ENCODE measurements around the gene SPZ1. TPM values are rescaled to one million over a fixed set of nuclear protein-coding genes. Genes with fewer than 3 reads are reported as not detected.

The SPZ1 gene
- polyA plus RNA-seq, 1 of the 3 experiments (the other 2 are of a cell fraction) = not detected

DNA sequence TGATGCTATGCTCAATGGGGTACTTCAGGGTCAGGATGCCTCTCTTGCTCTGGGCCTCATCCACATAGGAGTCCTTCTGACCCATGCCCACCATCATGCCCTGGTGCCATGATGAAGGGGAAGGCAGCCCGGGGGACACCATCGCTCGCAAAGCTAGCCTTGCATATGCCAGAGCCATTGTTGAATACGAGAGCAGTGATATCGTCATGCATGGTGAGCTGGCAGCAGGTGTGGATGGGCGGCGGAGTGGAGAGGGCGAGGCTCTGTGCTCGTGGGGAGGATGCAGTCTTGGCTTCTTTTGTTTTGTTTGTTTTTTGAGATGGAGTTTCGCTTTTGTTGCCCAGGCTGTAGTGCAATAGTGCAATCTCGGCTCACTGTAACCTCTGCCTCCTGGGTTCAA lies 17.2 kb upstream of the SPZ1 start:
- POLR2A ChIA-PET = no interaction called here
- H2AFZ ChIP-seq (ENCODE audit: low read depth) = no peak overlapping the region
- no peaks in the 10 kb centered on the region for H3K9me2 ChIP-seq
- H3K27me3 ChIP-seq (ENCODE audit: insufficient read depth) = no peaks in the 10 kb centered on the region
- H3K4me1 ChIP-seq (ENCODE audit: control insufficient read depth in 1 of 2, insufficient read depth in 2 of 2, low read depth in 1 of 2, low read length in 1 of 2) = no peaks in the 10 kb centered on the region
- no peaks in the 10 kb centered on the region for H3K9me3 ChIP-seq
- WGBS (ENCODE audit: low lambda C conversion rate) = 86% methylated on average over 7 of the region's 11 CpGs
- H3K4me2 ChIP-seq = no peak overlapping the region
- H3K79me2 ChIP-seq (ENCODE audit: insufficient read depth) = no peaks in the 10 kb centered on the region
- no peaks in the 10 kb centered on the region for H3K36me3 ChIP-seq (replicated peaks in 1 of 2; ENCODE audit: control insufficient read depth in 1 of 2, insufficient read depth in 2 of 2, low read length in 1 of 2)
- H3F3A ChIP-seq (replicated peaks; ENCODE audit: insufficient read depth) = no peaks in the 10 kb centered on the region
- no peak for DNase-seq
- H3K4me3 ChIP-seq (ENCODE audit: low read depth in 2 of 2, low read length in 1 of 2) = no peak overlapping the region
- CTCF ChIA-PET = interaction anchor here (1.8 kb wide), 1 partner anchor 211 kb away, joined by 4 read pairs; no protein-coding TSS in a partner anchor
- no peak overlapping the region for H3K9ac ChIP-seq
- no peak overlapping the region for H3K27ac ChIP-seq (ENCODE audit: low read depth in 2 of 2, low read length in 1 of 2)
- H4K20me1 ChIP-seq (ENCODE audit: insufficient read depth) = no peaks in the 10 kb centered on the region
- TF ChIP-seq EP300 (IDR thresholded peaks at IDR 0.05; ENCODE audit: borderline replicate concordance in 1 of 2, low read depth in 1 of 2, low read length in 1 of 2) = no peak

DNA sequence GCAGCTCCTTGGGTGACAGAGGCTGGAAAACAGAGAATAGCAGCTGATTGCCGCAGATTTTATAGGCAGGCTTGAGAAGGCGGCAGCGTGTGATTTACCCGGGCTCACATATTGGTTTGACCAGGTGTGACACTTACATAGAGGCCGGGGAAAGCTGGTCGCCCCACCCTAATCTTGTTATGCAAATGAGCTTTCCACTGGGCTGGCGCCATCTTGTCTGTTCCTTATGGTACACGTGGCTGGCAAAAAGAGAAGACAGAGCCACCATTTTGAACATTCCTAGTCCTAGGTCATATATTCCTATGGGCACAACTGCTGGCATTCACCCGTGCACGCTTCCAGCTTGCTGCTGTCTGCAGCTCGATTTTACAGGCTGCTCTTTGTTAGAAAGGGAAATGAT lies 11.3 kb upstream of the SPZ1 start:
- Histone ChIP-seq H3K27me3 (ENCODE audit: insufficient read depth) (no peaks in the 10 kb centered on the region), H3K4me3 (ENCODE audit: low read depth in 2 of 2, low read length in 1 of 2) (no peak overlapping the region), H3K9ac (no peak overlapping the region), H2AFZ (ENCODE audit: low read depth) (no peak overlapping the region), H3F3A (replicated peaks; ENCODE audit: insufficient read depth) (no peaks in the 10 kb centered on the region), H4K20me1 (ENCODE audit: insufficient read depth) (no peaks in the 10 kb centered on the region), H3K79me2 (ENCODE audit: insufficient read depth) (no peaks in the 10 kb centered on the region), H3K9me2 (no peaks in the 10 kb centered on the region), H3K36me3 (replicated peaks in 1 of 2; ENCODE audit: control insufficient read depth in 1 of 2, insufficient read depth in 2 of 2, low read length in 1 of 2) (no peaks in the 10 kb centered on the region), H3K4me2 (no peak overlapping the region), H3K27ac (ENCODE audit: low read depth in 2 of 2, low read length in 1 of 2) (no peak overlapping the region), H3K4me1 (ENCODE audit: control insufficient read depth in 1 of 2, insufficient read depth in 2 of 2, low read depth in 1 of 2, low read length in 1 of 2) (no peaks in the 10 kb centered on the region), H3K9me3 (no peaks in the 10 kb centered on the region)
- TF ChIP-seq GABPA (IDR thresholded peaks at IDR 0.05; ENCODE audit: low read depth) (no peak), JUND (IDR thresholded peaks at IDR 0.05) (no peak), SMC3 (IDR thresholded peaks at IDR 0.05; ENCODE audit: low read depth, low read length) (no peak), FOXM1 (IDR thresholded peaks at IDR 0.05; ENCODE audit: low read depth) (no peak), ELF1 (IDR thresholded peaks at IDR 0.05) (no peak), NRF1 (IDR thresholded peaks at IDR 0.05; ENCODE audit: low read depth, low read length) (no peak), EZH2phosphoT487 (IDR thresholded peaks at IDR 0.05; ENCODE audit: borderline replicate concordance, low read depth) (no peak), RCOR1 (IDR thresholded peaks at IDR 0.05; ENCODE audit: low read length) (no peak), CHD2 (IDR thresholded peaks at IDR 0.05; ENCODE audit: low read length, partially characterized antibody) (no peak), SIN3A (IDR thresholded peaks at IDR 0.05; ENCODE audit: borderline replicate concordance, low read depth, low read length) (no peak), EP300 (IDR thresholded peaks at IDR 0.05; ENCODE audit: borderline replicate concordance in 1 of 2, low read depth in 1 of 2, low read length in 1 of 2) (no peak)
- TF ChIP-seq, protein P1, sequence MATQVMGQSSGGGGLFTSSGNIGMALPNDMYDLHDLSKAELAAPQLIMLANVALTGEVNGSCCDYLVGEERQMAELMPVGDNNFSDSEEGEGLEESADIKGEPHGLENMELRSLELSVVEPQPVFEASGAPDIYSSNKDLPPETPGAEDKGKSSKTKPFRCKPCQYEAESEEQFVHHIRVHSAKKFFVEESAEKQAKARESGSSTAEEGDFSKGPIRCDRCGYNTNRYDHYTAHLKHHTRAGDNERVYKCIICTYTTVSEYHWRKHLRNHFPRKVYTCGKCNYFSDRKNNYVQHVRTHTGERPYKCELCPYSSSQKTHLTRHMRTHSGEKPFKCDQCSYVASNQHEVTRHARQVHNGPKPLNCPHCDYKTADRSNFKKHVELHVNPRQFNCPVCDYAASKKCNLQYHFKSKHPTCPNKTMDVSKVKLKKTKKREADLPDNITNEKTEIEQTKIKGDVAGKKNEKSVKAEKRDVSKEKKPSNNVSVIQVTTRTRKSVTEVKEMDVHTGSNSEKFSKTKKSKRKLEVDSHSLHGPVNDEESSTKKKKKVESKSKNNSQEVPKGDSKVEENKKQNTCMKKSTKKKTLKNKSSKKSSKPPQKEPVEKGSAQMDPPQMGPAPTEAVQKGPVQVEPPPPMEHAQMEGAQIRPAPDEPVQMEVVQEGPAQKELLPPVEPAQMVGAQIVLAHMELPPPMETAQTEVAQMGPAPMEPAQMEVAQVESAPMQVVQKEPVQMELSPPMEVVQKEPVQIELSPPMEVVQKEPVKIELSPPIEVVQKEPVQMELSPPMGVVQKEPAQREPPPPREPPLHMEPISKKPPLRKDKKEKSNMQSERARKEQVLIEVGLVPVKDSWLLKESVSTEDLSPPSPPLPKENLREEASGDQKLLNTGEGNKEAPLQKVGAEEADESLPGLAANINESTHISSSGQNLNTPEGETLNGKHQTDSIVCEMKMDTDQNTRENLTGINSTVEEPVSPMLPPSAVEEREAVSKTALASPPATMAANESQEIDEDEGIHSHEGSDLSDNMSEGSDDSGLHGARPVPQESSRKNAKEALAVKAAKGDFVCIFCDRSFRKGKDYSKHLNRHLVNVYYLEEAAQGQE (IDR thresholded peaks at IDR 0.05; ENCODE audit: low read depth, low read length) = no peak
- TF ChIP-seq, protein P2, sequence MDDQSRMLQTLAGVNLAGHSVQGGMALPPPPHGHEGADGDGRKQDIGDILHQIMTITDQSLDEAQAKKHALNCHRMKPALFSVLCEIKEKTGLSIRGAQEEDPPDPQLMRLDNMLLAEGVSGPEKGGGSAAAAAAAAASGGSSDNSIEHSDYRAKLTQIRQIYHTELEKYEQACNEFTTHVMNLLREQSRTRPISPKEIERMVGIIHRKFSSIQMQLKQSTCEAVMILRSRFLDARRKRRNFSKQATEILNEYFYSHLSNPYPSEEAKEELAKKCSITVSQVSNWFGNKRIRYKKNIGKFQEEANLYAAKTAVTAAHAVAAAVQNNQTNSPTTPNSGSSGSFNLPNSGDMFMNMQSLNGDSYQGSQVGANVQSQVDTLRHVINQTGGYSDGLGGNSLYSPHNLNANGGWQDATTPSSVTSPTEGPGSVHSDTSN (IDR thresholded peaks at IDR 0.05) = no peak
- TF ChIP-seq, protein P3, sequence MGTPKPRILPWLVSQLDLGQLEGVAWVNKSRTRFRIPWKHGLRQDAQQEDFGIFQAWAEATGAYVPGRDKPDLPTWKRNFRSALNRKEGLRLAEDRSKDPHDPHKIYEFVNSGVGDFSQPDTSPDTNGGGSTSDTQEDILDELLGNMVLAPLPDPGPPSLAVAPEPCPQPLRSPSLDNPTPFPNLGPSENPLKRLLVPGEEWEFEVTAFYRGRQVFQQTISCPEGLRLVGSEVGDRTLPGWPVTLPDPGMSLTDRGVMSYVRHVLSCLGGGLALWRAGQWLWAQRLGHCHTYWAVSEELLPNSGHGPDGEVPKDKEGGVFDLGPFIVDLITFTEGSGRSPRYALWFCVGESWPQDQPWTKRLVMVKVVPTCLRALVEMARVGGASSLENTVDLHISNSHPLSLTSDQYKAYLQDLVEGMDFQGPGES (IDR thresholded peaks at IDR 0.05; ENCODE audit: low read depth, low read length) = no peak
- TF ChIP-seq, protein P4, sequence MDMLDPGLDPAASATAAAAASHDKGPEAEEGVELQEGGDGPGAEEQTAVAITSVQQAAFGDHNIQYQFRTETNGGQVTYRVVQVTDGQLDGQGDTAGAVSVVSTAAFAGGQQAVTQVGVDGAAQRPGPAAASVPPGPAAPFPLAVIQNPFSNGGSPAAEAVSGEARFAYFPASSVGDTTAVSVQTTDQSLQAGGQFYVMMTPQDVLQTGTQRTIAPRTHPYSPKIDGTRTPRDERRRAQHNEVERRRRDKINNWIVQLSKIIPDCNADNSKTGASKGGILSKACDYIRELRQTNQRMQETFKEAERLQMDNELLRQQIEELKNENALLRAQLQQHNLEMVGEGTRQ (IDR thresholded peaks at IDR 0.05; ENCODE audit: borderline replicate concordance, low read depth, low read length) = no peak
- no peak for DNase-seq
- ChIA-PET POLR2A (no interaction called here), CTCF (interaction anchor here (0.7 to 7.0 kb wide), 9 partner anchors 10 to 430 kb away, joined by 3 to 104 read pairs (median 4); no protein-coding TSS in a partner anchor)
- 61% methylated on average over 11 of the region's 11 CpGs for WGBS (ENCODE audit: low lambda C conversion rate)
